ENCODE data around the gene STON2.
"Not testable (repeated sequence)": the region's sequence is repeated elsewhere in the genome, so short reads cannot be mapped to it uniquely, and the experiment has no call there.

The STON2 gene

DNA sequence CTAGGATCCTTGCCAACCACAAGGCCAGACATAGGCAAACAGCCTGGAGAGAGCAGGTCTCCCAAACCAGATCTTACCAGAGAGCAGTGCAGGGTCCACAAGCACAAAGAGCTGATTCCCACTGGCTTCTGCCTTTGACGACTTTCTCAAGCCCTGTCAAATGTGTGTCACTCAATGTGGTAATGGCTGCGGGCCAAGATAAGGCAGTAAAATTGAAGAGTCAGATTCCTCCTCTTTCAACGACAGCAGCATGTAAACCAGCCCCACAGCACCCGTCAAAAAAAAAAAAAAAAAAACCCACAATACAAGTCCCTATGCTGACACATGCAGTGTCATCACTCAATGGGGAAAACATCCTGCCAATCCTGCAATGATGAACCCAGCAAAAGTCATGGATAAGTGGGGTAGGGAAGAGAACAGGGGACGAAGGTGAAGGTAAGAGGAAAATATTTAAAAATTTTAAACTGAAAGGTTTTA is at the start of gene STON2:
TSS of gene STON2 (minus strand) at position 123 of the 477 bp plus-strand sequence. CDS start 1,942 bp downstream, outside the sequence.
- no peak for DNase-seq (ENCODE audit: low spot score)

DNA sequence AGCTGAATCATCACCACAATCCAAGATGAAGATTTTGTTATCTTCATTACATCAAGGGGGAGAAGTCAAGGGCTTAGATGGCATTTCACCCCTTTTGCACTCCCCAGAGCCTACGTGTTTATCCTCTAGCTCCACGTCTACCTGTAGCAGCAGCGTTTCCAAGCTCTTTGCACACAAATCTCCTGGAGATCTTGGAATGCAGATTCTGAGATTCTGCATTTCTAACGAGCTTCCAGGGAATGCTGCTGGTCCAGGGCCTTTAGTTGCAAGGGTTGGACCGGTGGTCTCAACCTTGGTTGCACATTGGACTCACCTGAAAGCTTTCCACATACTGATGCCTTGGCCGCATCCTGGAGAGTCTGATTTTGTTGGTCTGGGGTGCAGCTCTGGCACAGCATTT is 49.5 kb upstream of the STON2 start:
- DNase-seq (ENCODE audit: low spot score): no peak

GRCh38 chr14:81449114-81449513 is 49.0 kb upstream of the STON2 start:
- DNase-seq (ENCODE audit: low spot score): no peak

GRCh38 chr14:81447021-81447764 is 47.1 kb upstream of the STON2 start:
- DNase-seq (ENCODE audit: low spot score): no peak

DNA sequence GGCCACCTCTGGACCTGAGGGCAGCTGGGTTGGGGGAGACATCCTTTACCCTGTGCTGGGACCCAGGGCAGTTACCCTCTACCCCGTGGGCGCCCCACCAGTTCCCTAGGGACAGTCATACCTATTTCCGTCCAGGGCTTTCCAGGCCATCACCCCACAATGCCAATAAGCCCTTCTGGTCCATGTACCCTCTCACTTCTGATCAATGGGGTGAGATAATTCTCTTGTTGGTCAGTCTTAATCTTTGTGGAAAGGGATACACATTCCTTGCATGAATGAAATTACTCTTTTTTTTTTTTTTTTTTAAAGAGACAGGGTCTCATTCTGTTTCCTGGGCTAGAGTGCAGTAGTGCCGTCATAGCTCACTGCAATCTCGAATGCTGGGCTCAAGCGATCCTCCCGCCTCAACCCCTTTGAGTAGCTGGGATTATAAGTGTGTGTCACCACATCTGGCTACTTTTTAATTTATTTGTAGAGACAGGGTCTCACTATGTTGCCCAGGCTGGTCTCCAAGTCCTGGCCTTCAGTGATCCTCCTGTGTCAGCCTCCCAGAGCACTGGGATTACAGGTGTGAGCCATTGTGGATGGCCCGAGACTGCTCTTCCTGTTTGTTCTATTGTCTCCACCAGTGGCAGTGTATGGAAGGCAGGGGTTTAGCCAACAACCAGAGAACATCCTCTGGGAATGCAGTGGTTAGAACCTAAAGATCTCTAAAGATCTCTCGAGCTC is 46.3 kb upstream of the STON2 start:
- no peak for DNase-seq (ENCODE audit: low spot score)

- no peak for DNase-seq (ENCODE audit: low spot score)
These were observed 41.6 kb upstream of the STON2 start for GRCh38 chr14:81441626-81442134.

DNA sequence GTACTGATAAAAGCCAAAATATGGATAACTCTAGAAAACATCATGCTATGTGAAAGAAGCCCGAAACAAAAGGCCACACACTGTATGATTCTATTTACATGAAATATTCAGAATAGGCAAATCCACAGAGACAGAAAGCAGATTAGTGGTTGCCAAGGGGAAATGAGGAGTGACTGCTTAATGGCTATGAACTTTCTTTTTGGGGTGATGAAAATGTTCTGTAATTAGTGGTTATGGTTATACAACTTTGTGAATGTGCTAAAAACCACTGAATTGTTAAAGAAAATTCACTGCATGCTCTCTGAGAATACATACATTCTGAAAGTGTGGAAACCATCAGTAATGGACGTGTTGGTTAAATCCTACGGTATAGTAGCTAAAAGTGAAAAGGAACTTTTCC is 39.9 kb upstream of the STON2 start:
- no peak for DNase-seq (ENCODE audit: low spot score)

DNA sequence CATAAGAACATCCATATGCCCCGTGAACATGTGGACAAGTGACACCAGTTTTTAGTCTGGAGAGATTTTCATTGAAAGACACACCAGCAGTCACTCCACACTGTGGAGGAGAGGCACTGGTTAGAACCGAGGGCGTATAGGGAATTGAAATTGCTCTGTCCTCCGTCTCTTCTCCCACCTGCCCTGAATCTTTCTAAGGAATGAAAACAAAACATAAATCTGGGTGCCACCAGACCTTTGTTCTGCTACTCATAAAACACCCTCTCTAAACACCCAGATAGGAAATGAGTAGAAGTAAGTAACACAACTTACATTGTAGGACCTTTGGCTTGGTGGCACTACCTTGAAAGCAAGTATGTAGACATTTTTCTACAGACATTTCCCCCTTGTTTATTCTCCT is 37.1 kb upstream of the STON2 start:
- DNase-seq (ENCODE audit: low spot score): no peak

- DNase-seq (ENCODE audit: low spot score): peak; percentile 99
These were observed 36.4 kb upstream of the STON2 start for GRCh38 chr14:81436296-81437138.

- peak; percentile 66 for DNase-seq (ENCODE audit: low spot score)
These were observed 35.5 kb upstream of the STON2 start for GRCh38 chr14:81435391-81436295.

DNA sequence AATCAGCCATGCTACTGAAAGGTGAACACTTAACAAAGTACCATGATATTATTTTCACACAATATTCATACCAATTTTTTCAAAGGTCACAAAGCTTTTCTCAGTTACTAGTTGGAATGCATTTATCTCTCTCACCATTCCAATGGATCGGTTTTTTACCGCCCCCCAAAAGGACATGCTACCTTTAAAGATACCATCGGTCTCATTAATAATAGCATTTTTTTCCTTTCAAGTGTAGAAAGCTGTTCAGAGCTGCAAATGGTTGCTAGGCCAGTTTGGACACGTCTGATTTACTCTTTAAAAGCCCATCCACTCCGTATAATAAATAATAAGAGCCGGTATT is 34.9 kb upstream of the STON2 start:
- no peak for DNase-seq (ENCODE audit: low spot score)

DNA sequence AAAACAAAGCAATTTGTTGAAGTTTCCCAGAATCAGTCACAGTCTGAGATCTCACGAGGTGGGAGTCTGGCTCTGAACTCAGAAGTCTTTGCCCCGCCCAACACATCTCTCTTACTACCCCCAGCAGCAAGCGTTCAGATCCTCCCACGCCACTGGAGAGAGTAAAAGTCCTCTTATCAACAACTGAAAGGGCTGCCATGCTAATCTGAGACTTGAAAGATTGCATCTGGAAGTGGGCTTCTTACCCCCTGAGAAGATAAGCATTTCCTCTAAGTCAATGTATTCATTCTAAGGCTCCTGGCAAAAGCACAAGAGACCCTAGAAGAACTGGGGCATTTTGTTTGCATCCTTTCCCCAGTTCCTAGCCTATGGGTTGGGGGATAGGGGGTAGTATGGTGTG is 34.1 kb upstream of the STON2 start:
- DNase-seq (ENCODE audit: low spot score): no peak

DNA sequence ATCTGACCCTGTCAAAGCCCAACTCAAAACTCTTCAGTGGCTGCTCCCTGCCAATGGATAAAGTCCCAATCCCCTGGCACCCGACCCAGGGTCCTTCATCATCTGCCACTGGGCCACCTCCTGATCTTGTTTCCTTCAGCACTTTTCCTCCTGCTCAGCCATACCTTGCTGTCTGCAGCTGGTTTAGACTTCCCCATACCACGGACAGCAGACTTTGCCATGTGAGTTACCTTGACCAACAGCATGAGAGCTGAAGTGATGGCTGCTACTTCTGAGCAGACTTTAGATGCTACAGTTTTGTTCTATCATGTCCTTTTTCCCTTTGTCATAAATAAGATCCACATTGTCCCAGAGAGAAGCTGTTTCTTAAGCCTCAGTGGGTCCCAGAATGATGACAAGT is 33.3 kb upstream of the STON2 start:
- DNase-seq (ENCODE audit: low spot score): peak; percentile 18

- no peak for DNase-seq (ENCODE audit: low spot score)
These were observed 32.1 kb upstream of the STON2 start for GRCh38 chr14:81432219-81432661.

DNA sequence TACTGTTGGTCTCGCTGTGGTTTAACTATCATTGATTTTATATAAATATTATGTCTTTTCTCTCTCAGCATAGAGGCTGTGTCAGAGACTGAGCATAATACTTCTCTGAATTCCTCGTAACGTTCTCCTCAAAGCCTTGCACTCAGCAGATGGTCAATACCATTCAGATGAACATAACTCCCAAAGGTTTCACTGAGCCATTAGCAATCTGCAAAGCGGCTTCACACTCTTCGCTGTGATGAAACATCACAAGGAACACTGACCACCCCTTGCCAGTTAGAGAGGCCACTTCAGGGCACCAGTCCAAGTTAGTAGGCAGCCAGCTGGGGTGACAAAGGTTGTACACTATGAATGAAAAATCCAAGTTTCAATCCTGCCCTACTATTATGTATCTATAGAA is 30.1 kb upstream of the STON2 start:
- DNase-seq (ENCODE audit: low spot score): no peak

GRCh38 chr14:81429749-81430148 is 29.6 kb upstream of the STON2 start:
- not testable (repeated sequence) for DNase-seq (ENCODE audit: low spot score)

- DNase-seq (ENCODE audit: low spot score): no peak
These were observed 28.9 kb upstream of the STON2 start for GRCh38 chr14:81429028-81429427.

- DNase-seq (ENCODE audit: low spot score): peak; percentile 53
These were observed 27.4 kb upstream of the STON2 start for GRCh38 chr14:81427348-81428058.

GRCh38 chr14:81423504-81423903 is 23.4 kb upstream of the STON2 start:
- DNase-seq (ENCODE audit: low spot score): no peak

GRCh38 chr14:81418057-81418790 is 18.1 kb upstream of the STON2 start:
- DNase-seq (ENCODE audit: low spot score): no peak
